Measurements from ENCODE around the gene GP2.

Gene GP2

GRCh38 chr16:20327444-20328041 lies at the start of gene GP2:
TSS of gene GP2 (minus strand) at chr16:20327513. CDS start at chr16:20326431, 1,082 bp downstream.
- DNase-seq = no peak

DNA sequence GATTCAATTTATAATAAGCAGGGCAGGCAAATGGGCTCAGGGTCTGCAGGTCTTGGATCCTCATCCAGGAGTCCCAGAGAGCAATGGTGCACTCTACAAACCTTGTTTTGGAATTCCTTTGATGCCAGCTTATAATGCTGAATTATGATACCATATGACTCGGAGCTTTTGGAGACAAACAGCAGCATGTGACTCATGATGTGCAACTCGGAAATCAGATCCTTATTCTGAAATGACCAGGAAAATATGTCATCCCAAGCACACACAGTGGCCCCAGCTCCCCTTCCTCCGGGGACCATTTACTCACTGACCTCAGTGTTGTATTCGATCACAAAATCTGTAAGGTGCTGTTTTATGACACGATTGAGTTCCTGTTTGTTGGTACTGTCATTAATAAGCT lies 45.4 kb upstream of the GP2 start:
- DNase-seq = no peak

DNA sequence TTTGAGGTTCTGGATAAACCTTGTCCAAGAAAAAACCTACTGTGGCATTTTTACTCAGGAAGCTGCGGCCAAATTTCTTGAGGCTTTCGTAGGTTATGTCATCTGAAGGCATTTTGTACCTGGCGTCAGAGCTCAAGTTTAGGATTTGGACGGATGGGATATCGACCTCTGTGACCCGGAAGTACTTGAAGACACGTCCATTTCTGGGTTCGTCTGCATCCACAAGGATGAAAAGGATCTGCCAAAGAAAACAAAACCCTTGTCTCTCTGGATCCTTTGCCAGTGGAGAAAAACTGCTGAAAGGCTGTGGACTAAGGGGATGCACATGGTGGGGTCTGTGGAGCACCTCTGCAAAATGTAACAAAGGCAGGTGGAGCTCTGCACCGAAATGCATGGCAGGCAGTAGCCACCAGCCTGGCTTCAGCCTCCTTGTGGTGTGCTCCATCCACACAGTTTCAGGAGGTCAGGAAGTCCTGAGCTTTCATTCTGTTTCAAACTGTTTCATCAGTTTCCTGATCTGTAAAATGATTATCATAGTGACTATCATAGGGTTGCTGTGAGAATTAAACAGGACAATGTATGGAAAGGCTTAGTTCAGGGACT lies 42.2 kb upstream of the GP2 start:
- DNase-seq = no peak

DNA sequence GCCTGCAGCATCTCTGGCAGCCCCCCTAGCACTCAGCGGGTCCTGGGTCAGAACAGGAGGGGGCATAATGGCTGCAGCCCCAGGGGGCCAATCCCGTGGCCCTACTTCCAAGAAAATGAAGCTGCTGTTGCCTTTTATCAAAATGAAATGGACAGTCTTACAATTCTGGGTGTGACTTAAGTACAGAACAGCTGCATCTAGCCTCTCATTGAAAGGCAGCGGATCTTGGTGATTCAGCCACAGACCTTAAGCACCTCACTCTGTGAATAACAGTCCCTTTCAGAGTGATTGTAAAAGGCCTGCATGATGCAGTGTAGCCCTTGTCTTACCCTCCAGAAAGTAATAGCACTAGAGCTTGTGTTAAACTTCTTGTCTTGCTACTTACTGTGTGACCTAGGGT lies 36.7 kb upstream of the GP2 start:
- DNase-seq = no peak

DNA sequence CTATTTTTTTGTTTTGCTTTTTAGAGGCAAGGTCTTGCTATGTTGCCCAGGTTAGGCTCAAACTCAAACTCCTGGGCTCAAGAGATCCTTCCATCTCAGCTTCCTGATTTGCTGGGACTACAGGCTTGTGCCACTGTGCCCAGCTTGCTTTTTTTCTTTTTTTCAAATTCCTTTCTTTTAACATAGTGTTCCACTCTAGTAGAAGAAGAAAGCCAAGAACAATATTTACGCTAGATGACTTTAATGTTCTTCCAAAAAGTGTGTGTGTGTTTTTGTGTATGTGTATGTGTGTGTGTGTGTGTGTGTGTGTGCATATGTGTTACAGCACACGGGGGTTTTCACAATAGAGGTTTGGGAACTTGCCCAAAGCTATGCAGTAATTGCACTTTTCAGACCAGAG lies 35.9 kb upstream of the GP2 start:
- no peak for DNase-seq

- no peak for DNase-seq
These were observed 32.7 kb upstream of the GP2 start for GRCh38 chr16:20359997-20360396.

GRCh38 chr16:20355114-20355782 lies 27.9 kb upstream of the GP2 start:
- no peak for DNase-seq

DNA sequence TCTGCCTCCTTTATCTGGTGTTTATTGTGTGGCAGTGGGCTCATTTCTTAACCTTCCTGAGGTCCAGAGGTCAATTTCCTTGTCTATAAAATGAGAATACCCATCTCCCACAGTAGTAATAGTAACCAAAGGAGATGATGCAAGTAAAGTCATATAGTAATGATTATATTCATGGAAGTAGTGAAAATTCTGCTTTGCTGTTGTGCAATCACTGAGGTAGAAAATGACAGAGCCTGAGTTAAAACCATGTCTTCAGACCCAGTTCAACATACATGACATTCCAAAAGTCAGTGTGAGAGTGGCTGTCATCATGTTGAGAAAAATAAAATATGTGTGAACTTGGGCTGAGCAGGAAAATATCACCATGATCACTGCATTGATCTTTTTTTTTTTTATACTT lies 26.1 kb upstream of the GP2 start:
- DNase-seq = no peak

DNA sequence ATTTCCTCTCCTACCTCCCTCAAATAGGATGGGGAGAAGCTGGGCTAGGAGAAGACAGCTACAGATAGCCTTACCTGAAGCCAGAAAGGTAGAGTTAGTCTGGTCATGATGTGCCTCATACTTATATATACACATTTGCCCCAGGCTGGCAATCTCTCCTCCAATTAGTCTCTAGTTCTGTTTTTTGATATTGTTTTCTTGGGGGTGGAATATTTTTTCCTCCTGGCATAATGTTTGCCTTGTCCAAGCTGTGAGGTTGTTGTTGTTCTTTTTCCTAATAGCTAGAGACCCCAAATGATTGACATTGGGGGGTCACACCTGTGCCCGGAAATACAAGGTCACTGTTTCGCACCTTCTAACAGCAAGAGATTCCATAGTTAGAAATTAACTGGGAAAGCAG lies 25.3 kb upstream of the GP2 start, which contains the start of gene UMOD:
TSS of gene UMOD (minus strand) at position 101 of the 400 bp plus-strand sequence. CDS start 1,978 bp downstream, outside the sequence.
- DNase-seq = no peak

- no peak for DNase-seq
These were observed 22.3 kb upstream of the GP2 start for GRCh38 chr16:20349615-20350014.

DNA sequence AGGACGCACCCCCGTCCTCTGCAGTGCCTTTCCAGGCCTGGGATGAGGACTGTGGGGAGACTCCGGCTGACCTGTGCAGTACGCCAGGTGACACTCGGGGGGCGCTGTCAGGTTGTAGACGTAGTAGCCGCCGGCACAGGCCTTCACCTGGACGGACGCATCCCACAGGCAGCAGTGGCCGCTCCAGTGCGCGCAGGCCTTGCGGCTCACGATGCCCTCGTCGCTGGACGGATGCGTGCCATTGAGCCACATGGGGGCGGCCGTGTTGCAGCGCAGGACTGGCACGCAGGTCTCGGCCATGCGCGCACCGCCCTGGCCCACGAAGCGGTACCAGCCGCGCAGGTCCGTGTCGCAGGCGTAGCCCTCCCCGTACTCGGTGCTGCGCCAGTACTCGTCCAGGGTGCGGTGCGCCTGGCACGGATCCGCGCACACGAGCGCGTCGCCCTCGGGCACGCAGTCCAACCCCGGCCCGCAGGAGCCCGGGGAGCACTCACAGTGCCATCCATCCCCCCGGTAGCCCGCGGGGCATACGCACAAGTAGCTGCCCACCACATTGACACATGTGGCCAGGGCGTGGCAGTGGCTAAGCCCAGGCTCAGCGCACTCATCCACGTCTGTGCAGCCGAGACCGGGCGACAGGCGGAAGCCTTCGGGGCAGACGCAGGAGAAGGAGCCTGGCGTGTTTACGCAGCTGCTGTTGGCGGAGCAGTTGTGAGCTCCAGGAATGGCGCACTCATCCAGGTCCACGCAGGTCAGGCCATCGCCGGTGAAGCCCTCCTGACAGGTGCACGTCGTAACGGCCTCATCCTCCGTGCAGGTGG lies 21.3 kb upstream of the GP2 start:
- DNase-seq = no peak

GRCh38 chr16:20347666-20348364 lies 20.5 kb upstream of the GP2 start:
- DNase-seq = no peak

DNA sequence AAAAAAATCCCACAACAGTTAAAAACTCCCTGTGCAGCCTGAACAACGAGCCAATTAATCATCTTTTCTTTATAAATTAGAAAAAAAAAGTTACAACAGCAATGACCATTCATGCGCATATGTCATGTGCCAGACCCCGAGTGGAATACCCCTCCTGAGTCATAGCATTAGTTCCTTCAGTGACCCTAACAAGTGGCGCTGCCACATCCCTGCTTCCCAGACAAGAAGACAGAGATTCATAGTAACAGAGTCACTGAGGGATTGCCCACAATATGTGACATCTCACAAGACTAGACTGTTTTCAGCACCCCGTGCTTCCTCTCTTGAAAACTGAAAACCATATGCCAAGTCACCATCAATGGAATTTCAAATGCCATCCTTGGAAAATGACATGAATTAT lies 17.3 kb upstream of the GP2 start:
- DNase-seq = no peak

GRCh38 chr16:20339744-20340143 lies 12.4 kb upstream of the GP2 start:
- no peak for DNase-seq

GRCh38 chr16:20336955-20337354 lies 9.6 kb upstream of the GP2 start:
- DNase-seq = no peak

DNA sequence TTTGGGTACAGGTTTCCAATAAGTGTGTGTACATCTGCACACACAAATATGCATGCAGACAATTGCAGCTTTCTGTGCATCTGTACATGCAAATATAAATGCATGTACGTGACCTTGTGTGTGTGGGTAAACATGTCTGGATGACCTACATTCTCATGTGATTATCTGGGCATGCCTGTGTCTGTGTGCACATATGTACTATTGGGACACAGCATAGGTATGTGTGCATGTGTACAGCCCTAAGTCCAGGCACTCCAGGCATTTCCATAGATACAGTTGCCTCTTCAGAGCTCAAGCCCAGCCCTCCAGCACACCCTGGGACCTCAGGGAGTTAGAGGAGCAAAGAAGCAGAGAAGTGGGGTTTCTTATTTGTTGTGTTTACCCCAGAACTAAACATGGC lies 7.1 kb upstream of the GP2 start:
- no peak for DNase-seq

DNA sequence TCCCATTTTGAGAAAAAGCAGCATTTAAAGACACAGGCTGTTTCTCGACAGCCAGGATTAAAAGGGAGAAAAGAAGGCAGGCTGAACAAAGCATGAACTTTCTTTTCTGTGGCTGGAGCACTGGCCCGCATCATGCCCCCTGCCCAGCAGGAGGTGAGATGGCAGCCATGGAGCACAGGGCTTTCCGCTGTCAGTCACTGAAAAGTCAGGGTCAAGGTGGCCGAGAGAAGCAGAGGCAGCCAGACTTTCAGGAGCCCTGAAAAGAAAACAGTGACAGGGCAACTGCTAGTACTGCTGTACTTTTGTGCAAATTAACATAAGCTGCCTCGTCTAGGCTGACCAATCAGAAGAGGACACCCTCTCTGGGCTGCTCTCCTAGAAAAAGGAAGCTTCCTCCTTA lies 5.8 kb upstream of the GP2 start:
- DNase-seq = no peak

DNA sequence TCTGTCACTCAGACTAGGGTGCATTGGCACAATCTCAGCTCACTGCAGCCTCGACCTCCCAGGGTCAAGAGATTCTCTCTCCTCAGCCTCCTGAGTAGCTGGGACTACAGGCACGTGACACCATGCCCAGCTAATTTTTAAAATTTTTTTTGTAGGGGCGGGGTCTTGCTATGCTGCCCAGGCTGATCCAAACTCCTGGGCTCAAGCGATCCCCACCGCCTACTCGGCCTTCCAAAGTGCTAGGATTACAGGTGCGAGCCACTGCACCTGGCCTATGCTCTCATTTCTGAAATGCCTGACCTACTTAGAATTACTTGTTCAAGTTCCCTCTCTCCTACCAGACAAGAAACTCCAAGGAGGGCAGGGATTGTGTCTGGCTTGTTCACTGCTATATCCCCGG lies 5.1 kb upstream of the GP2 start:
- no peak for DNase-seq

DNA sequence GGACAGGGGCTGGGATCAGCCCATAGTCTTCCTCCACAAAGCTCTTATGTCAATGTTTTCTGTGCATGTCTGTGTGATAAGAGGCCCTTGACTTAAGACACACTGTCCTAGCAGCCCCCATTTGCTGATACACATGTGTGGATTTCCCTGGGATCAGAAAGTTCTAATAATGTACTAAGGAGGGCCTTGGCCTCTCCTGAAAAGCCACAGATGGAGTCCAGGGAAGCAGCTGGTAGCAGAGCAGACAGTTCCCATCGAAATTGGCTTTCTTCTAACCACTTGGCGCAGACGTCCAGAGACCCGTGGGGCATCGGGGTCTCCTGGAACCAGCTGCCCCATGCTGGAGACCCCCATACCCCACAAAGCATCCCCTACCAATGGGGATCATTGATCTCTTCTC lies 4.3 kb upstream of the GP2 start:
- DNase-seq = no peak

- DNase-seq = no peak
These were observed 2.3 kb upstream of the GP2 start for GRCh38 chr16:20329392-20330138.

- no peak for DNase-seq
These were observed 992 bp downstream of the GP2 start for GRCh38 chr16:20326321-20326720.

GRCh38 chr16:20325005-20325404 lies 2.3 kb downstream of the GP2 start:
- no peak for DNase-seq
